ENCODE data around the gene ABCA12. TPM values are rescaled to one million over a fixed set of nuclear protein-coding genes. Genes with fewer than 3 reads are reported as not detected.

Gene ABCA12
- total RNA-seq, 1 experiment from 2014 or later: 1.3 TPM

- no peak for DNase-seq (ENCODE audit: low read depth, low spot score)
Observed at GRCh38 chr2:214896274-214896673, 242.2 kb downstream of the ABCA12 start.

GRCh38 chr2:214895469-214895868, 243.0 kb downstream of the ABCA12 start:
- Histone ChIP-seq H3K4me1 (ENCODE audit: control insufficient read depth in 1 of 2, insufficient read depth in 2 of 2, low read length in 2 of 2) (no peaks in the 10 kb centered on the region), H3K4me2 (ENCODE audit: low read length) (no peak overlapping the region), H3K27ac (ENCODE audit: low read depth, low read length) (no peak overlapping the region), H2AFZ (ENCODE audit: low read depth, low read length, poor library complexity, severe bottlenecking) (no peak overlapping the region), H3K9ac (ENCODE audit: low read length) (no peak overlapping the region), H3K4me3 (replicated peaks in 1 of 2; ENCODE audit: low read depth in 1 of 2, low read length in 2 of 2) (no peak overlapping the region), H3K79me2 (ENCODE audit: insufficient read depth, low read length) (no peaks in the 10 kb centered on the region), H3K9me2 (ENCODE audit: insufficient read depth) (no peaks in the 10 kb centered on the region), H3K27me3 (ENCODE audit: insufficient read depth, low read length) (no peaks in the 10 kb centered on the region), H3K36me3 (ENCODE audit: control insufficient read depth in 1 of 2, insufficient read depth in 2 of 2, low read length in 2 of 2) (no peaks in the 10 kb centered on the region), H3K9me3 (ENCODE audit: control insufficient read depth in 1 of 2, insufficient read depth in 1 of 2, low read depth in 1 of 2, low read length in 2 of 2) (no peaks in the 10 kb centered on the region), H4K20me1 (ENCODE audit: insufficient read depth) (no peaks in the 10 kb centered on the region)
- POLR2A ChIA-PET: no interaction called here
- ATAC-seq: no peak
- TF ChIP-seq RAD21 (IDR thresholded peaks at IDR 0.05; ENCODE audit: low read depth) (no peak), ELF1 (IDR thresholded peaks at IDR 0.05; ENCODE audit: borderline replicate concordance, low read depth) (no peak), SRF (IDR thresholded peaks at IDR 0.05; ENCODE audit: low read depth) (no peak), SP1 (IDR thresholded peaks at IDR 0.05; ENCODE audit: low read depth) (no peak), REST (IDR thresholded peaks at IDR 0.05; ENCODE audit: low read depth) (no peak), CEBPB (IDR thresholded peaks at IDR 0.05; ENCODE audit: low read depth) (no peak), ATF3 (IDR thresholded peaks at IDR 0.05) (no peak), SIN3A (IDR thresholded peaks at IDR 0.05; ENCODE audit: low read depth) (no peak), POLR2AphosphoS5 (IDR thresholded peaks at IDR 0.05; ENCODE audit: low read depth, low read length) (no peak), TCF7L2 (IDR thresholded peaks at IDR 0.05; ENCODE audit: borderline replicate concordance, extremely low read depth, insufficient read depth, insufficient read length) (no peak), CBX3 (IDR thresholded peaks at IDR 0.05; ENCODE audit: low read depth) (no peak), POLR2A (IDR thresholded peaks at IDR 0.05; ENCODE audit: borderline replicate concordance, extremely low read depth, insufficient read depth, insufficient read length) (no peak), EZH2phosphoT487 (IDR thresholded peaks at IDR 0.05; ENCODE audit: borderline replicate concordance) (no peak)
- CTCF ChIA-PET: no interaction called here
- no TSS peak for BruUV-seq (replicated peaks)
- RAD21 ChIA-PET (ENCODE audit: low non-redundant PET in 1 of 2, low total read pairs in 2 of 2, uncharacterized antibody in 2 of 2, unreplicated experiment in 2 of 2): no interaction called here
- no peak for DNase-seq (ENCODE audit: low read depth, low spot score)
- intact Hi-C loops (cut with micrococcal nuclease): no loop called here

More at GRCh38 chr2:214896274-214896673, 242.2 kb downstream of the ABCA12 start:
- intact Hi-C loops (cut with micrococcal nuclease): no loop called here
- Histone ChIP-seq H4K20me1 (ENCODE audit: insufficient read depth) (no peaks in the 10 kb centered on the region), H2AFZ (ENCODE audit: low read depth, low read length, poor library complexity, severe bottlenecking) (no peak overlapping the region), H3K36me3 (ENCODE audit: control insufficient read depth in 1 of 2, insufficient read depth in 2 of 2, low read length in 2 of 2) (no peaks in the 10 kb centered on the region), H3K79me2 (ENCODE audit: insufficient read depth, low read length) (no peaks in the 10 kb centered on the region), H3K4me3 (replicated peaks in 1 of 2; ENCODE audit: low read depth in 1 of 2, low read length in 2 of 2) (no peak overlapping the region), H3K4me2 (ENCODE audit: low read length) (no peak overlapping the region), H3K9me3 (ENCODE audit: control insufficient read depth in 1 of 2, insufficient read depth in 1 of 2, low read depth in 1 of 2, low read length in 2 of 2) (no peaks in the 10 kb centered on the region), H3K4me1 (ENCODE audit: control insufficient read depth in 1 of 2, insufficient read depth in 2 of 2, low read length in 2 of 2) (no peaks in the 10 kb centered on the region), H3K9ac (ENCODE audit: low read length) (no peak overlapping the region), H3K27ac (ENCODE audit: low read depth, low read length) (no peak overlapping the region), H3K27me3 (ENCODE audit: insufficient read depth, low read length) (no peaks in the 10 kb centered on the region), H3K9me2 (ENCODE audit: insufficient read depth) (no peaks in the 10 kb centered on the region)
- ChIA-PET RAD21 (ENCODE audit: low non-redundant PET in 1 of 2, low total read pairs in 2 of 2, uncharacterized antibody in 2 of 2, unreplicated experiment in 2 of 2) (no interaction called here), POLR2A (no interaction called here), CTCF (no interaction called here)
- TF ChIP-seq CEBPB (IDR thresholded peaks at IDR 0.05; ENCODE audit: low read depth): no peak
- TF ChIP-seq POLR2A (IDR thresholded peaks at IDR 0.05; ENCODE audit: borderline replicate concordance, extremely low read depth, insufficient read depth, insufficient read length): no peak
- TF ChIP-seq ZNF274 (IDR thresholded peaks at IDR 0.05; ENCODE audit: low read depth, low read length): no peak
- TF ChIP-seq SIN3A (IDR thresholded peaks at IDR 0.05; ENCODE audit: low read depth): no peak
- TF ChIP-seq EZH2 (IDR thresholded peaks at IDR 0.05): no peak
- no peak for ATAC-seq
- no TSS peak for BruUV-seq (replicated peaks)

Data from HCT116 (cell line).